Epidermal melanocyte (primary cell): ENCODE data around the gene CERS6.

Experiments
- DNase-seq: peaks from one replicate; pipeline ENCODE4 v3.0.0; 2011; ENCODE audit warnings: low spot score; ENCODE audit not compliant: insufficient read length

Gene CERS6

GRCh38 chr2:168599738-168600137 lies 143.7 kb downstream of the CERS6 start:
- no peak for DNase-seq

DNA sequence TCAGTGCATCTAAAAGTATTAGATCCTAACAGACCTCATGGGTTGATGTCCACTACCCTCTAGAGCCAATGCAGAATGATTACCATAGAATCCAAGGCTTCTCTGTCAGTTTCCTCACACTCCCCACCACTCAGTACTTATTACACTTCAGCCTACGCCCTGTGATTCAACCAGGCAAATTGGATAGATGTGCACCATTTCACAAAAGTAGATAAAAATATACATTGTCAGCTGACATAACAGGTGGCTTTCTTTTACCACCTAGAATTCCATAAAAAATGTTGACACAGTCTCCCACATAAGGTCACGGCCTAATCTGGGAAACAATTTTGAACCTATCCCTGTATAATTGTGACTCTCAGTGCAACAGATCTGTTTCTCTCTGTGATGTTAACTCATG lies 144.9 kb downstream of the CERS6 start:
- no peak for DNase-seq

- DNase-seq: no peak
Observed at GRCh38 chr2:168601741-168602140, 145.7 kb downstream of the CERS6 start.

DNA sequence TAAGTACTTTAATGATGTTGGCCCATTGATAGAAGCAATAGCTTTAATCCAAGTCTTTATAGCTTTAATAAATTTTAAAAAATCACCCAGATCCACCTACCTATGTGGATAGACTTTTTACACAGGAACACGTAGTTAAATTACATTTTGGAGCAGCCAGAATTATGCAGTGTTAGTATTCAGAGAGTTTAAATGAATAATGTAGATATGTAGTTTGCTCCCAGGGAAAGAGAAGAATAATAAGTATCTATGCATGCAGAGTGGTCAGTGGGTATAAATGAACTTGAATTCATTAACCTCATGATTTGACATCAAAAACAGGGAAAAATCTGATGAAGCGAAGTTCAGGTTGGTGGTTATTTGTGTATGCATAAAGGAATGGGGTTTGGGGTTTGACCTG lies 146.3 kb downstream of the CERS6 start:
- no peak for DNase-seq

DNA sequence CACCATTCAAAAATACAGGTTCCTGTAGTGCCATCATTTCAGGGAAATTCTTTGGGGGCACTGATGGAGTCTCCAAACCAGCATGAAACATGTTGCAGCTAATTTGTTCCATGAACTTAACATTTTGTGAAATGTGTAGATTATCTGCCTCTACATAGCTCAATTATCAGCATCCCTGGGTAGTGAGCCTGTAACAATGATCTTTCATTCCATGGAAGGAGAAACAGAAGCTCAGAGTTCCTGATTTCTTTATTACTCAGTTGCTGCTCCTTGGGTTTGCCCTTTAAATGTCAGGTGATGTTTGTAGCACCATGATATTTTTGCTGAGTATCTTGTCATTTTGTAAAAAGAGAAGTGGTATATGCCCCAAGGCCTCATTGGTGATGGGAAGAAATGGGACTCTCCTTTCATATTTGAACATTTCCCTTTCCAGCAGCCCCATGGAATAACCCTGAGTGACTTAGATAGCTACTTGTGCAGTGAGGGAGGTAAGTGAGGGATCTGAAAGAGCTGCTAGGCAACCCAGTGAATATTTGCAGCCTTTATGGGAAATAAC lies 146.9 kb downstream of the CERS6 start:
- no peak for DNase-seq

GRCh38 chr2:168603439-168603961 lies 147.4 kb downstream of the CERS6 start:
- no peak for DNase-seq

- DNase-seq: no peak
Observed at GRCh38 chr2:168604252-168604651, 148.2 kb downstream of the CERS6 start.

DNA sequence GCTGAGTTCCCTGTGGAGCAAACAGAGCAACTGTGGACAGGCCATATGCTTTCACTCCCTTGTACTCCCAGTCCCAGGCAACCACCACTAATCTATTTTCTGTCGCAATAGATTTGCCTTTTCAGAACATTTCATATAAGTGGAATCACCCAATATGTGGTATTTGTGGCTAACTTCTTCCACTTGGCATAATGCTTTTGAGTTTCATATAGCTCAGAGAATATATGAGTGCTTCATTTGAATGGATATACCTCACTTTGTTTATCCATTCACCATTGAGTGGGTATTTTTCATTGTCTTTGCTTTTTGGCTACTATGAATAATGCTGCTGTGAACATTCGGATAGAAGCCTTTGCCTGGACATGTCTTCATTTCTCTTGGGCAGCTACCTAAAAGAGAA lies 151.9 kb downstream of the CERS6 start:
- no peak for DNase-seq

- no peak for DNase-seq
Observed at GRCh38 chr2:168608796-168609195, 152.7 kb downstream of the CERS6 start.

DNA sequence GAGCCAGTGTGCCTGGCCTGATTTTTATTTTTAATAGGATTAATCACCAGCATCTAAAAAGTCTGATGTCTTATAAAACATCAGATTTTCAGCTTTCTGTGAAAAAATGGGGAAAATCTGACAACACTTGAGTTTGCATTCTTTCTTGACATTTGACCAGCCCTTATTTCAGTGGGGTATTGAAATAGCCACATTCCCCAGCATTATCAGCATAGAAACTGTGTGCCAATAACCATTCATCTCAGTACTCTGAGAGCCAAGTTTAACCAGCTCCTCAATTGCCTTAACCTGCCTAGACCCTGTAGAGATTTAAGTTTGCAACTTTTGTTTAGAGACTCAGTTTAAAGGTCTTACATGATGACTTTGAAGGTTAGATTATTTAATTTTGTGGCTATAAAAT lies 155.0 kb downstream of the CERS6 start:
- no peak for DNase-seq

DNA sequence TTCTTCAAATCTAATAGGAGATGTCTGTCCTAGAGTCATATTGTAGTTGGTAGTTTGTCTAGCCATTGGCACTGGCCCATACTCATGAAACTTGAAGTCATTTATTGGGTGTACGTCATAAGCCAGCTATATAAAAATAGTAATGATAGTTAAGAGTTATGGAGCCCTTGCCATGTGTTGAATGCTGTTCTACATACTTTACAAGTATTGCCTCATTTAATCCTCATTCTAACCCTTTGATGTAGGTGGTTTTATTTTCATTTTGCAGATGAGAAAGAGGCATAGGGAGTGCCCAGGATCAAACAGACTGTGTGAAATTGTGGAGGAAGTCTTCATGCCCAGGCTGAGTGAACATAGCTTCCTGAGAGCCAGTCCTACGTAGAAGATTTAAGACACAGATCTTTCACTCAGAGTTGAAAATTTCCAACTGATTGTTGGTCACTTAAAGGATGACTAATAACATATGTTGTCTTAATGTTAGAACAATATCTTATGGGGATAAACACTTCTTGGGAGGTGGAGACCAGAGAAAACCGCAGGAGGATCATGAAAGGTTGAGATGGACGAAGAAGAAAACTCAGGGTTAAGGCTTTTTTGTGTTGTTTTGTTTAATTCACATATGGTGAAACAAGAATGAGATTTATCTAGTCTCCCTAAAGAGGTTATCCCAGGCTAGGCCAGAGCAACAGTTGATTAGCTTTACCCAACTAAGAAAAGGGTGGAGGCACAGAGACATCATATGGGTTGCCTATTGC lies 156.0 kb downstream of the CERS6 start:
- no peak for DNase-seq

DNA sequence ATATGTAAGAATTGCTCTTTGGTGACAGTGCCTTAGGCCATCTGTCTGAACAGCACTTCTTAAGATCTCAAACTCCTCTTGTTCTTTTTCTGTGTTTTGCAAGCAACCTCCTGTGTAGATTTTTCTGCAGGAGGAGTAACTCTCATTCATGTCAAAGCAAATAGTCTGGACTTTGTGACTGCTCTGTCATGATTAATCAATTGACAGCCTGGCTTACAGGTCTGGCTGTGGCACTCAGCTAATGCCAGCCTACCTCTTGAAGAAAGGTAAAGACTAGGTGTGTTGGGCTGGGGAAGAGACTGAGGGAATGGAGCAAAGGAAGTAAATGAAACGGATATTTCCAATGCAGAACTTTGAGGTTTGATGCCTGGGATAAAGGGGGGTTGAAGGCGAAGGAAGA lies 156.6 kb downstream of the CERS6 start:
- DNase-seq: no peak

- no peak for DNase-seq
Observed at GRCh38 chr2:168613551-168613950, 157.5 kb downstream of the CERS6 start.

GRCh38 chr2:168614172-168615018 lies 158.3 kb downstream of the CERS6 start:
- no peak for DNase-seq

DNA sequence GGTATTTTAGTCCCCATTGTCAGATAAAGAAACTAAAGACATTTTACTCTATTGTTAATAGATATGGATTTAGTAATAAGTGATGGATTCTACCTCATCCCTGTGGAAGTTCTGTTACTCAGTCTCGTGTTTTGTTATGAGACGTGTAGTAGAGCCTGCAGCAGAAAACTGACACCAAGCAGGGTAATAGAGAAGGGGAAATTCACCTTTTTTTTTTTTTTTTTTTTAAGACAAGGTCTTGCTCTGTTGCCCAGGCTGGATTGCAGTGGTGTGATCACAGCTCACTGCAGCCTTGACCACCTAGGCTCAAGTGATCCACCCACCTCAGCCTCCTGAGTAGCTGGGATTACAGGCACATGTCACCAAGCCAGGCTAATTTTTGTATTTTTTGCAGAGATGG lies 164.5 kb downstream of the CERS6 start:
- DNase-seq: no peak

GRCh38 chr2:168622559-168622958 lies 166.5 kb downstream of the CERS6 start:
- no peak for DNase-seq

DNA sequence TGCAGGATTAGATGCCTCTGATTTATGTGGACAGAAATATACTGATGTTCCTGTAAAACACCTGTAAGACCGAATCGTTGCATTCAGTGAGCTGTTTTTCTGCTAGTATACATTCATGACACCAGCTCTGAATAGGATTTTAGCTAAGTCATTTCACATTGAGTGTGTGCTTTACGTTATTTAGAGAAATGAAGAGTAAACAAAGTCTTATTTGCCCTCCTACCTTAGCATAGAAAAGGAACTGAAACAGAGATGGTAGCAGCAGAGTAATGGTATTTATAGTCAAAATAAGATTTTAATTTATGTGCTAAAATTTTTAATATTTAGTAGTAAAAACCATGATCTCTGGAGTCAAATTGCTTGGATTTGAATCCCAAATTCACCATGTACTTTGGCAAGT lies 168.0 kb downstream of the CERS6 start:
- no peak for DNase-seq

- DNase-seq: no peak
Observed at GRCh38 chr2:168626096-168626495, 170.0 kb downstream of the CERS6 start.

DNA sequence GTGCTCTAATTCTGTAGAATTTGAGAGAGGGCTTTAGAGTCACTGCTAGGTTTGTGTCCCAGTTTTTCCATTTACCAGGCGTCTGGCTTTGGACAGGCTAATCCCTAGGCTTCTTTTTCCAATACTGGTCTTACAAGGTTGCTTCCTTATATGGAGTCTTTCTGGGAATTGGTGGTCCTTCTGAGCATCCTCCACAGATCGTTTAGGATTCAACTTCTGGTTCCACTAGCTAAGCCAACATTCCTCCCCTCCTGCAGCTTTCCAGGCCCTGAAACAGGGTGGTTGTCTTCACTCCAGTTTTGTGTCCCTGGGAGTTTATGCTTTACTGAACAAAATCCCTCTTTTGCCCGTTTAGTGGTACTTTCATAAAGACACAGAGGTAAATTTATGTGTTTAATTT lies 170.6 kb downstream of the CERS6 start:
- DNase-seq: no peak

DNA sequence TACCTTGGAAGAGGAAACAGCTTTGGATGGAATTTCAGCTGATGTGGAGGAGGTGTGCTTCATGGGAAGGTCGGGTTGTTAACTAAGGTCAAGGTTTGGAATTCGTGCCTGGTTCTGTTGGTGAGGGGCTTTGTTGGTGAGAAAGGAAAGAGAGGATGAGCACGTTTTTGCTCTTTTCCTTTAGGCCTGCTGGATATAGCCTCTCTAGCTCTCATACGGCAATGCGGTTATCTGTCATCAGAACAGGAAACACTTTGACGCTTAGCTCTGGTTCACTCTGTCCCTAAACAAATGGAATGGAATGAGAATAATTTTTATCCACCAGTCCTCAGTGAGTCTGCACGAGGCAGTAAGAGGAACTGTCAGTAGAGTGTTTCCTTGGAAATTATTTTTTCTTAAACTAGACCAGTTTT lies 176.6 kb downstream of the CERS6 start:
- no peak for DNase-seq

DNA sequence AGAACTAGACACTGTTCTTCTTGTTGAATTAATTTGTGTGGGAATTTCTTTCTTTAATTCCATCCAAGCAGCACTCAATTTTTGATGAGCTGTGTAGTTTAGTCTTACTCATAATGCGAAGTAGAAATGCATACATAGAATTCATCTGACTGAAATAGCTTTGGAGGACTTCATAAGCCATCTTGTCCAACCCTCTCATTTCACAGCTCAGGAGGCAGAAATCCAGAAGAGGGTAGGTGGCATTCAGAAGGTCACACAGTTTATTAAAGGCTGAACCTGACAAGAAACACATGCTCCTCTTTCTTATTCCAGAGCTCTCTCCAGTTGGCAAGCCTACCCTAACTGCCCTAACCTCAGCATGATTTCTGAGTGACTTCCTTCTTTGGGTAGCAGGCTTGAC lies 177.1 kb downstream of the CERS6 start:
- no peak for DNase-seq

GRCh38 chr2:168633895-168634294 lies 177.8 kb downstream of the CERS6 start:
- no peak for DNase-seq
